ENCODE results near the gene GP1BA. TPM values are rescaled to one million over a fixed set of nuclear protein-coding genes. Genes with fewer than 3 reads are reported as not detected.

Gene GP1BA
- total and polyA plus RNA-seq, 2 experiments from 2014 or later, result 0.24 TPM; not detected in 1

DNA sequence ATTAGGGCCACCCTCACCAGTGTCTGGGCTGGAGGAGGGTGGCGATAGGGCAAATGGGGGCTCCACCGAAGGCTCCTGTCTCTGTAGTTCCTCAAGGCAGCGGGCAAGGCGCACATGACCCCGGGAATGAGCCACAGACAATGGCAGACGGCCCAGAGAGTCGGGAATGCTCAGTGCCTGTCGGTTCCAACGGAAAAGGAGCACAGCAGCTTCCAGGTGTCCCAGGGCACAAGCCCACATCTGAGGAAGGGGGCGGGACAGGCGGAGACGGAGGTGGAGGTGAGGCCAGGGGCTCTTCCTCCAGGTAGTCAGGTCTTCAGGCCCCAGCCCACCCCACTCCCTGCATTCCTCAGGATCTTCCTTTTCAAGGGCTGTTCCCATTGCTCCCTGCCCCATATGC, 40.7 kb downstream of the GP1BA start (continued):
- TF ChIP-seq, protein P1, sequence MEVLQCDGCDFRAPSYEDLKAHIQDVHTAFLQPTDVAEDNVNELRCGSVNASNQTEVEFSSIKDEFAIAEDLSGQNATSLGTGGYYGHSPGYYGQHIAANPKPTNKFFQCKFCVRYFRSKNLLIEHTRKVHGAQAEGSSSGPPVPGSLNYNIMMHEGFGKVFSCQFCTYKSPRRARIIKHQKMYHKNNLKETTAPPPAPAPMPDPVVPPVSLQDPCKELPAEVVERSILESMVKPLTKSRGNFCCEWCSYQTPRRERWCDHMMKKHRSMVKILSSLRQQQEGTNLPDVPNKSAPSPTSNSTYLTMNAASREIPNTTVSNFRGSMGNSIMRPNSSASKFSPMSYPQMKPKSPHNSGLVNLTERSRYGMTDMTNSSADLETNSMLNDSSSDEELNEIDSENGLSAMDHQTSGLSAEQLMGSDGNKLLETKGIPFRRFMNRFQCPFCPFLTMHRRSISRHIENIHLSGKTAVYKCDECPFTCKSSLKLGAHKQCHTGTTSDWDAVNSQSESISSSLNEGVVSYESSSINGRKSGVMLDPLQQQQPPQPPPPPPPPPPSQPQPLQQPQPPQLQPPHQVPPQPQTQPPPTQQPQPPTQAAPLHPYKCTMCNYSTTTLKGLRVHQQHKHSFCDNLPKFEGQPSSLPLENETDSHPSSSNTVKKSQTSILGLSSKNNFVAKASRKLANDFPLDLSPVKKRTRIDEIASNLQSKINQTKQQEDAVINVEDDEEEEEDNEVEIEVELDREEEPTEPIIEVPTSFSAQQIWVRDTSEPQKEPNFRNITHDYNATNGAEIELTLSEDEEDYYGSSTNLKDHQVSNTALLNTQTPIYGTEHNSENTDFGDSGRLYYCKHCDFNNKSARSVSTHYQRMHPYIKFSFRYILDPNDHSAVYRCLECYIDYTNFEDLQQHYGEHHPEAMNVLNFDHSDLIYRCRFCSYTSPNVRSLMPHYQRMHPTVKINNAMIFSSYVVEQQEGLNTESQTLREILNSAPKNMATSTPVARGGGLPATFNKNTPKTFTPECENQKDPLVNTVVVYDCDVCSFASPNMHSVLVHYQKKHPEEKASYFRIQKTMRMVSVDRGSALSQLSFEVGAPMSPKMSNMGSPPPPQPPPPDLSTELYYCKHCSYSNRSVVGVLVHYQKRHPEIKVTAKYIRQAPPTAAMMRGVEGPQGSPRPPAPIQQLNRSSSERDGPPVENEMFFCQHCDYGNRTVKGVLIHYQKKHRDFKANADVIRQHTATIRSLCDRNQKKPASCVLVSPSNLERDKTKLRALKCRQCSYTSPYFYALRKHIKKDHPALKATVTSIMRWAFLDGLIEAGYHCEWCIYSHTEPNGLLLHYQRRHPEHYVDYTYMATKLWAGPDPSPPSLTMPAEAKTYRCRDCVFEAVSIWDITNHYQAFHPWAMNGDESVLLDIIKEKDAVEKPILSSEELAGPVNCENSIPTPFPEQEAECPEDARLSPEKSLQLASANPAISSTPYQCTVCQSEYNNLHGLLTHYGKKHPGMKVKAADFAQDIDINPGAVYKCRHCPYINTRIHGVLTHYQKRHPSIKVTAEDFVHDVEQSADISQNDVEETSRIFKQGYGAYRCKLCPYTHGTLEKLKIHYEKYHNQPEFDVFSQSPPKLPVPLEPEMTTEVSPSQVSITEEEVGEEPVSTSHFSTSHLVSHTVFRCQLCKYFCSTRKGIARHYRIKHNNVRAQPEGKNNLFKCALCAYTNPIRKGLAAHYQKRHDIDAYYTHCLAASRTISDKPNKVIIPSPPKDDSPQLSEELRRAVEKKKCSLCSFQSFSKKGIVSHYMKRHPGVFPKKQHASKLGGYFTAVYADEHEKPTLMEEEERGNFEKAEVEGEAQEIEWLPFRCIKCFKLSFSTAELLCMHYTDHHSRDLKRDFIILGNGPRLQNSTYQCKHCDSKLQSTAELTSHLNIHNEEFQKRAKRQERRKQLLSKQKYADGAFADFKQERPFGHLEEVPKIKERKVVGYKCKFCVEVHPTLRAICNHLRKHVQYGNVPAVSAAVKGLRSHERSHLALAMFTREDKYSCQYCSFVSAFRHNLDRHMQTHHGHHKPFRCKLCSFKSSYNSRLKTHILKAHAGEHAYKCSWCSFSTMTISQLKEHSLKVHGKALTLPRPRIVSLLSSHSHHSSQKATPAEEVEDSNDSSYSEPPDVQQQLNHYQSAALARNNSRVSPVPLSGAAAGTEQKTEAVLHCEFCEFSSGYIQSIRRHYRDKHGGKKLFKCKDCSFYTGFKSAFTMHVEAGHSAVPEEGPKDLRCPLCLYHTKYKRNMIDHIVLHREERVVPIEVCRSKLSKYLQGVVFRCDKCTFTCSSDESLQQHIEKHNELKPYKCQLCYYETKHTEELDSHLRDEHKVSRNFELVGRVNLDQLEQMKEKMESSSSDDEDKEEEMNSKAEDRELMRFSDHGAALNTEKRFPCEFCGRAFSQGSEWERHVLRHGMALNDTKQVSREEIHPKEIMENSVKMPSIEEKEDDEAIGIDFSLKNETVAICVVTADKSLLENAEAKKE (CRISPR knock-in tag; IDR thresholded peaks at IDR 0.05), result no peak
- TF ChIP-seq NANOG (IDR thresholded peaks at IDR 0.05; ENCODE audit: borderline replicate concordance) (no peak), JUNB (IDR thresholded peaks at IDR 0.05; ENCODE audit: unreplicated experiment) (no peak), POLR2AphosphoS5 (IDR thresholded peaks at IDR 0.05; ENCODE audit: low read depth) (no peak; the same call in 1 of the 2 replicates), EZH2phosphoT487 (IDR thresholded peaks at IDR 0.05; ENCODE audit: unreplicated experiment) (no peak), EZH2 (IDR thresholded peaks at IDR 0.05; ENCODE audit: low read depth, unreplicated experiment) (no peak)

- DNase-seq (ENCODE audit: low spot score) (no peak), ATAC-seq (no peak)
- peaks cover 44% of the 10 kb centered on the region for H3K36me3 Mint-ChIP-seq (ENCODE audit: low read depth)
- Histone ChIP-seq H3F3A (replicated peaks; ENCODE audit: low read depth) (peaks cover 6% of the 10 kb centered on the region; the same call in 1 of the 2 replicates), H3K4me1 (ENCODE audit: insufficient read depth) (peaks cover 17% of the 10 kb centered on the region), H3K4me2 (peak overlapping the region; percentile 57; the same call in 1 of the 2 replicates), H2AFZ (no peak overlapping the region), H3K27ac (ENCODE audit: low read depth) (no peak overlapping the region), H3K27me3 (ENCODE audit: insufficient read depth) (peaks cover 56% of the 10 kb centered on the region), H3K79me2 (replicated peaks; ENCODE audit: insufficient read depth) (peaks cover 13% of the 10 kb centered on the region), H3K36me3 (ENCODE audit: insufficient read depth) (no peaks in the 10 kb centered on the region), H3K9me2 (ENCODE audit: insufficient read depth) (no peaks in the 10 kb centered on the region), H3K4me3 (no peak overlapping the region), H4K20me1 (replicated peaks; ENCODE audit: insufficient read depth) (0 out of 2 replicates have a peak, but pooled peaks cover 9% of the 10 kb centered on the region)
- peak overlapping the region; percentile 39; the same call in 1 of the 3 replicates for H3K4me3 Mint-ChIP-seq
- peaks cover 53% of the 10 kb centered on the region for H3K27me3 Mint-ChIP-seq (ENCODE audit: insufficient read depth, low read depth, poor library complexity)
- H3K9me3 Mint-ChIP-seq, result no peaks in the 10 kb centered on the region
- no peak overlapping the region for H3K27ac Mint-ChIP-seq
- no peak for TF ChIP-seq JUNB (IDR thresholded peaks at IDR 0.05; ENCODE audit: unreplicated experiment)
- H3K4me1 Mint-ChIP-seq, result peaks cover 29% of the 10 kb centered on the region
Measured at GRCh38 chr17:4973256-4974114, 41.4 kb downstream of the GP1BA start.
